Lung (tissue), 12 donors: ENCODE measurements around the gene HOXC9. TPM values are rescaled to one million over a fixed set of nuclear protein-coding genes. Genes with fewer than 3 reads are reported as not detected.
A peak's percentile ranks its signal among the peaks of the same experiment; 100 is the strongest.

ENCODE experiments used
- ATAC-seq: fragments of 200-7000 bp; cut with Tn5 transposase; one replicate; pipeline ENCODE4 v1.9.1; 2020; ENCODE audit warnings: moderate number of reproducible peaks; ENCODE audit not compliant: insufficient read depth, low FRiP score
- DNase-seq, 3 donors: peaks; one replicate each; pipeline ENCODE4 v3.0.0-alpha.2; 2013 to 2017
- H3K27ac ChIP-seq, 2 donors: one replicate each; pipeline ENCODE4 v1.5.1; 2013; ENCODE audit warnings: mild to moderate bottlenecking in 2 of 2, moderate library complexity in 2 of 2, control low read depth in 1 of 2, inconsistent platforms in 1 of 2, low read depth in 1 of 2, low read length in 1 of 2
- H3K27me3 ChIP-seq, 3 donors: one replicate each; pipeline ENCODE4 v1.5.1; 2013; ENCODE audit warnings: low read length in 2 of 3; ENCODE audit not compliant: control insufficient read depth in 3 of 3, insufficient read depth in 3 of 3
- H3K36me3 ChIP-seq, 4 donors: one replicate each; pipeline ENCODE4 v1.5.1; 2013; ENCODE audit warnings: low read length in 4 of 4, mild to moderate bottlenecking in 1 of 4, moderate library complexity in 1 of 4; ENCODE audit not compliant: control insufficient read depth in 4 of 4, insufficient read depth in 4 of 4
- H3K4me1 ChIP-seq, 5 donors: one replicate each; pipeline ENCODE4 v1.5.1; 2013; ENCODE audit warnings: low read length in 5 of 5, mild to moderate bottlenecking in 2 of 5, moderate library complexity in 1 of 5; ENCODE audit not compliant: control insufficient read depth in 5 of 5, insufficient read depth in 5 of 5
- H3K4me3 ChIP-seq: one replicate; pipeline ENCODE4 v1.5.1; 2013; ENCODE audit warnings: mild to moderate bottlenecking, control low read depth, moderate library complexity
- H3K9ac ChIP-seq, 2 donors: one replicate each; pipeline ENCODE4 v1.5.1; 2013; ENCODE audit warnings: low read length in 2 of 2, control low read depth in 1 of 2; ENCODE audit not compliant: insufficient read depth in 1 of 2
- H3K9me3 ChIP-seq, 4 donors: one replicate each; pipeline ENCODE4 v1.5.1; 2013; ENCODE audit warnings: low read length in 3 of 4, mild to moderate bottlenecking in 1 of 4, moderate library complexity in 1 of 4; ENCODE audit not compliant: control insufficient read depth in 4 of 4, insufficient read depth in 3 of 4
- WGBS, 2 donors: extraction: QIAGEN DNeasy Blood & Tissue Kit; methylation state at CpG; one replicate each; pipeline ENCODE4 v1.1.7; 2013; 5-methylcytosine and 5-hydroxymethylcytosine counted together
- polyA plus RNA-seq, 2 donors: library from polyadenylated mRNA; stranded (reverse); fragments of 200-250 nt; gene quantifications; one replicate each; pipeline ENCODE4 v1.2.1, GENCODE V29; 2013
- total RNA-seq, 2 donors: library from RNA; depleted of rRNA in 1 of 2; stranded (reverse); fragments of >200 nt in 1 of 2; gene quantifications; one replicate each; pipeline ENCODE4 v1.2.1, GENCODE V29; 2014 to 2021
- TF ChIP-seq, protein P1 (sequence below): IDR thresholded peaks from 2 replicates; pipeline ENCODE4 v1.5.1; 2012; ENCODE audit warnings: mild to moderate bottlenecking; ENCODE audit errors: control extremely low read depth, extremely low read depth
- donor health status: control.
- donor health status: control.
- donor health status: Bipolar disorder and iron deficiency.
- donor health status: healthy.
- donor health status: DM: yes; HTN: yes; CAD: no.

Gene HOXC9
- total and polyA plus RNA-seq, 4 donors, result 0.08 to 0.18 TPM; not detected in 2

DNA sequence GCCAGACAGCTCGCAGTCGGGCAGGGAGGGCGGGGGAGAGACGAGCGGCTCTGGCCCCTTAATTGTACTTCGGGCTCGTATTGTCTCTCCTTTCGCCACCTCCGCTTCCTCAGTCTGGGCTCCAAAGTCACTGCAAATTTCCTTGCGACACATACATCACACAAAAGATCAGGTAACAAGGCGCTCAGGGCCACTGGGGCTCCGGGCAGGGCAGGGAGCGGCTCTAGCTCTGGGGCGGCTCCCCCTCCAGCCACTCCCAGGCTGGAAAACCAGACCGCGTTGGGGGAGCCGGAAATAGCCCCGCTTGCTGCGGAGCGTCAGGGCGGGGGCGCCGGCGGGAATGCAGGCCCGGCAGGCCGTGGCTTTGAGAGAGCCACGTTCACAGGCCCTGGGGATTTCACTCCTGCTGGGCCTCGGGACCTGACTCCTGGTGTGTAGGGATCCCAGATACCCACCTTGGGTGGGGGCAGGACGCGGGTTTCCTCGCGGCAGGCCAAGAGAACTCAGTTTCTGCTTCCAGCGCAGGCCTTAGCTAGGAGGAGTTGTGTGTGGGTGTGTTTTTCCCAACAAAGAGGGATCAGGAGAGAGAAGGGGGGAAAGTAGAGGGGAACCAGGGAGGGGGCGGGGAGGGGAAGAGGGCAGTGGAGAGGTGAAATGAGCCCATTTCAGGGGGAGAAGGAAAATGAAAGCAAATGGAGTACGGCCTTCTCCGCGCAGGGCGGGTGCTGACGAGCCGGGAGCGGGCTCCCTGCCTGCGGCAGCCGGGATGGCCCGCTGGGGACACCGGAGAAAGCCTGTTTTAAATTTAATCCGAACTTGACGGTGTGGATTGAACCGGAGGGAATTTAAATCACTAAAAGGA, 4.4 kb upstream of the HOXC9 start:
- H3K36me3 ChIP-seq, result no peaks in the 10 kb centered on the region
- peaks cover 0 to 8% (median 0%) of the 10 kb centered on the region in 4 donors for H3K9me3 ChIP-seq
- ATAC-seq (peak; percentile 43), DNase-seq (peak in 1 of 3 donors; percentile 57)
- H3K27ac ChIP-seq, result no peak overlapping the region
- H3K4me3 ChIP-seq, result peak overlapping the region; percentile 26
- H3K4me1 ChIP-seq, result peaks cover 0 to 23% (median 0%) of the 10 kb centered on the region in 5 donors
- TF ChIP-seq, protein P1, sequence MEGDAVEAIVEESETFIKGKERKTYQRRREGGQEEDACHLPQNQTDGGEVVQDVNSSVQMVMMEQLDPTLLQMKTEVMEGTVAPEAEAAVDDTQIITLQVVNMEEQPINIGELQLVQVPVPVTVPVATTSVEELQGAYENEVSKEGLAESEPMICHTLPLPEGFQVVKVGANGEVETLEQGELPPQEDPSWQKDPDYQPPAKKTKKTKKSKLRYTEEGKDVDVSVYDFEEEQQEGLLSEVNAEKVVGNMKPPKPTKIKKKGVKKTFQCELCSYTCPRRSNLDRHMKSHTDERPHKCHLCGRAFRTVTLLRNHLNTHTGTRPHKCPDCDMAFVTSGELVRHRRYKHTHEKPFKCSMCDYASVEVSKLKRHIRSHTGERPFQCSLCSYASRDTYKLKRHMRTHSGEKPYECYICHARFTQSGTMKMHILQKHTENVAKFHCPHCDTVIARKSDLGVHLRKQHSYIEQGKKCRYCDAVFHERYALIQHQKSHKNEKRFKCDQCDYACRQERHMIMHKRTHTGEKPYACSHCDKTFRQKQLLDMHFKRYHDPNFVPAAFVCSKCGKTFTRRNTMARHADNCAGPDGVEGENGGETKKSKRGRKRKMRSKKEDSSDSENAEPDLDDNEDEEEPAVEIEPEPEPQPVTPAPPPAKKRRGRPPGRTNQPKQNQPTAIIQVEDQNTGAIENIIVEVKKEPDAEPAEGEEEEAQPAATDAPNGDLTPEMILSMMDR, result no peak
- WGBS, 2 donors, result 2 to 4% methylated on average over 47 to 48 of the region's 48 CpGs
- peaks cover 0 to 99% (median 82%) of the 10 kb centered on the region in 3 donors for H3K27me3 ChIP-seq
- no peak overlapping the region for H3K9ac ChIP-seq

DNA sequence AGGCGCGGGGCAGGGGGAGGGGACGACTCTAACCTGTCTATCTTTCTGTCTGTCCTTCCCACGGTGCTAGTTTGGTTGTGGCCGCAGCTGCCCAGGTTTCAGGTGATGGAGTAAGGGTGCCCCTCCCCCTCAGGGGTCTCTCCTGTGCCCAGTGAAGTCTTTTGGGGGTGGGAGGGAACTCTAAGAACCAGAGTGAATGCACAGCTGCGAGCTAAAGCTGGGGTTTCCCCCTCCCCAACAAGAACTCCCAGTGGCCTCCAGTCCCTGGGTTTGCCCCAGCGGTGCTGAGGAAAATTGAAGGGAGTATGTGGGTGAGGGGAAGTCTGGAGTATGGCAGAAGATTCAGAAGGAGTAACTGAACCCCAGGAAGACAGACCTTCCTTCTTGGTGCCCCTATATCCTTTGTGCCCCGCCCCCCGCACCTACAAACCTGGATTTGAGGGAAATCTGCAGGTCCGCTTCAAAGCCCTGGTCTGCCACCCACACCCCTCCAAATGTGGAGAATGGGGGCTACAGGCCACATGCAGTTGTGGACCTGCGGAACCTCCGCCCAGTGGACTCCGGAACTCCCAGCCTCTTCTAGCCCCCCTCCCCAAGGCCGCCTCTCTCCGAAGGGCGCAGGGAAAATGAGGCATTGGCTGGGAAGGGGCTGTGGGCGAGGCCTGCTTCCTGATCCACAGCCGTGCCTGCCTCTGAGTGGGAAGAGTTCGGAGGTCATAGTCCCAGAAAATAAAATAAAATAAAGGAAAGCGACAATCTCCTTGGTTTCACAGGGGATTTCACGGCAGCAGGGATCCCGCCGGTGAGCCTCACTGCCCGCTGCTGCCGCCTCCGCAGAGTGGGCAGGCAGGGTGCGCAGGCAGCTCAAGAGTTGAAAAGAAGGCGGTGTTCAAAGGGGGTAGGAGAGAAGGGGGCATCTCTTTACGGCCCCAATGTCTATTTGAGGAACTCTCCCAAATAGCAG, 3.4 kb upstream of the HOXC9 start:
- Histone ChIP-seq H3K36me3 (no peaks in the 10 kb centered on the region), H3K27ac (no peak overlapping the region), H3K4me3 (peak overlapping the region; percentile 26), H3K27me3 (peaks cover 0 to 99% (median 80%) of the 10 kb centered on the region in 3 donors), H3K4me1 (peaks cover 0 to 24% (median 0%) of the 10 kb centered on the region in 5 donors), H3K9ac (no peak overlapping the region), H3K9me3 (peaks cover 0 to 8% (median 0%) of the 10 kb centered on the region in 4 donors)
- TF ChIP-seq, protein P1, result no peak
- ATAC-seq, result no peak
- DNase-seq, result no peak
- 26 to 41% methylated on average over 29 of the region's 29 CpGs for WGBS, 2 donors

DNA sequence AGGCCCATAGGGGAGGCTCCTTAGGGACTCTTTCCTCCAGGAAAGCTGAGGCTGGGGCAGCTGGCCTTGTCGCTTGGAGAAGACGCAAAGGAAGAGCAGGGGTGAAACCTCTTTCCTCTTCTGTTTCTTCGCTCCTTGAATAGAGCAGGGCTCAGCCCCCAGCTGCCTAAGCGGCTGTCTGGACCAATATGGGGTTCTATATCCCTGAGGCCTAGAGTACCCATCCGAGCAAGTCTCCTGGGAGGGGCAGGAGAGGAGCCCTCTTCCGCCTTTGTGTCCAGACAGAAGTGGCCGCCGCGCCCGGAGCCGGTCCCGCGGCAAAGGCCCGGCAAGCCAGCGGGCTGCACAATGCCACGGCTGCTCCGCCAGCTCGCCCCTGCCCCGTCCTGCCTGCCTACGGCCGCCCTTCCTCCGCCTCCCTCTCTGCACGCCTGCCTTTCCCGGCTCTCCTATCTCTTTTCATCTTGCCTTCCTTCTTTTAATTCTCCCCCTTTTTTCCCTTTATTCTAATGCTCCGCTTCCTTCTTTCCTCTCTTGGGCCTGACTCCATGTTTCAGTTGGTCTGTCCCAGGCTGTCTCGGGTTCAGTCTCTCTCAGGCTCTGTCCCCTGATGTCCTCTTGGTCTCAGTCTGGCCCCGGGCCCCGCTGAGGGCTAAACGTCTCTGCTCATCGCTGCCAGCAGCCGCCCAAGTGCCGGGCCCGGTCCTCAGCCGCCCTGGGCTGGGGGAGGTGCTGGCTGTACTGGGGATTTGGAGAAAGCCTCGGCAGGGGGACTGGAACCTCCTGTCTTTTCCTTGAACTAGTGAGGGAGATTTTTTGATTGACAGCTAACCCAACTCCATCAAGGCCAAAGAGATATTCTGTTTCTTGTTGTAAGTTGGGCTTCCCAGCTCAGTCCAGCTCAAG, 2.5 kb upstream of the HOXC9 start:
- 12 to 16% methylated on average over 35 of the region's 35 CpGs for WGBS, 2 donors
- Histone ChIP-seq H3K9ac (no peak overlapping the region), H3K4me3 (no peak overlapping the region), H3K36me3 (no peaks in the 10 kb centered on the region), H3K27ac (no peak overlapping the region), H3K4me1 (peaks cover 0 to 24% (median 0%) of the 10 kb centered on the region in 5 donors), H3K27me3 (peaks cover 0 to 98% (median 76%) of the 10 kb centered on the region in 3 donors), H3K9me3 (peaks cover 0 to 8% (median 0%) of the 10 kb centered on the region in 4 donors)
- no peak for DNase-seq
- no peak for ATAC-seq
- TF ChIP-seq, protein P1, result no peak
